ENCODE results near the gene UBA52. TPM values are rescaled to one million over a fixed set of nuclear protein-coding genes. Genes with fewer than 3 reads are reported as not detected.

The UBA52 gene
- total RNA-seq, 1 experiment from 2014 or later = 1,330 TPM

- H3K4me1 Mint-ChIP-seq (ENCODE audit: insufficient read depth, unreplicated experiment) = peaks cover 11% of the 10 kb centered on the region
These were observed 17.1 kb downstream of the UBA52 start, which contains the start of gene REX1BD for GRCh38 chr19:18588611-18589379. Gene REX1BD (plus strand): TSS chr19:18588798. CDS start chr19:18588802, 4 bp downstream.

GRCh38 chr19:18589380-18590272 is 18.0 kb downstream of the UBA52 start:
- peak; percentile 75 for DNase-seq (ENCODE audit: unreplicated experiment)
- Mint-ChIP-seq H3K4me1 (ENCODE audit: insufficient read depth, unreplicated experiment) (peaks cover 14% of the 10 kb centered on the region), H3K36me3 (ENCODE audit: insufficient read depth, unreplicated experiment) (peaks cover 19% of the 10 kb centered on the region), H3K4me3 (ENCODE audit: unreplicated experiment) (peak overlapping the region; percentile 88), H3K9me3 (ENCODE audit: unreplicated experiment) (no peaks in the 10 kb centered on the region), H3K27me3 (ENCODE audit: insufficient read depth, unreplicated experiment) (no peaks in the 10 kb centered on the region), H3K27ac (ENCODE audit: low read depth, unreplicated experiment) (peak overlapping the region; percentile 90)
- TF ChIP-seq, protein P1, sequence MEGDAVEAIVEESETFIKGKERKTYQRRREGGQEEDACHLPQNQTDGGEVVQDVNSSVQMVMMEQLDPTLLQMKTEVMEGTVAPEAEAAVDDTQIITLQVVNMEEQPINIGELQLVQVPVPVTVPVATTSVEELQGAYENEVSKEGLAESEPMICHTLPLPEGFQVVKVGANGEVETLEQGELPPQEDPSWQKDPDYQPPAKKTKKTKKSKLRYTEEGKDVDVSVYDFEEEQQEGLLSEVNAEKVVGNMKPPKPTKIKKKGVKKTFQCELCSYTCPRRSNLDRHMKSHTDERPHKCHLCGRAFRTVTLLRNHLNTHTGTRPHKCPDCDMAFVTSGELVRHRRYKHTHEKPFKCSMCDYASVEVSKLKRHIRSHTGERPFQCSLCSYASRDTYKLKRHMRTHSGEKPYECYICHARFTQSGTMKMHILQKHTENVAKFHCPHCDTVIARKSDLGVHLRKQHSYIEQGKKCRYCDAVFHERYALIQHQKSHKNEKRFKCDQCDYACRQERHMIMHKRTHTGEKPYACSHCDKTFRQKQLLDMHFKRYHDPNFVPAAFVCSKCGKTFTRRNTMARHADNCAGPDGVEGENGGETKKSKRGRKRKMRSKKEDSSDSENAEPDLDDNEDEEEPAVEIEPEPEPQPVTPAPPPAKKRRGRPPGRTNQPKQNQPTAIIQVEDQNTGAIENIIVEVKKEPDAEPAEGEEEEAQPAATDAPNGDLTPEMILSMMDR (IDR thresholded peaks at IDR 0.05; ENCODE audit: unreplicated experiment) = peak; percentile 4
- ChIA-PET POLR2A (interaction anchor here (0.5 to 3.6 kb wide), 29 partner anchors 9 to 475 kb away, joined by 3 to 87 read pairs (median 4); partner anchors contain the start of genes COPE, DDX49, ELL and FKBP8), CTCF (interaction anchor here (0.6 to 3.5 kb wide), 31 partner anchors 9 to 419 kb away, joined by 3 to 27 read pairs (median 4); partner anchors contain the start of genes UBA52 and UPF1)
- BruUV-seq (replicated peaks) = TSS peak; percentile 66
- intact Hi-C loops (cut with micrococcal nuclease) = loop anchor here (5.0 kb wide), 3 partner anchors 88 to 173 kb away; no protein-coding TSS in a partner anchor

More at GRCh38 chr19:18588611-18589379, 17.1 kb downstream of the UBA52 start, which contains the start of gene REX1BD:
- TF ChIP-seq, protein P1 (IDR thresholded peaks at IDR 0.05; ENCODE audit: unreplicated experiment) = peak; percentile 75
- Mint-ChIP-seq H3K36me3 (ENCODE audit: insufficient read depth, unreplicated experiment) (peaks cover 19% of the 10 kb centered on the region), H3K9me3 (ENCODE audit: unreplicated experiment) (no peaks in the 10 kb centered on the region), H3K27me3 (ENCODE audit: insufficient read depth, unreplicated experiment) (no peaks in the 10 kb centered on the region), H3K27ac (ENCODE audit: low read depth, unreplicated experiment) (peak within 1 kb of the TSS; percentile 90), H3K4me3 (ENCODE audit: unreplicated experiment) (peak within 1 kb of the TSS; percentile 88)
- DNase-seq (ENCODE audit: unreplicated experiment) = peak; percentile 72
- no TSS peak for BruUV-seq (replicated peaks)
- ChIA-PET CTCF (interaction anchor here (0.6 to 3.5 kb wide), 44 partner anchors 8 to 526 kb away, joined by 3 to 27 read pairs (median 4); partner anchors contain the start of genes ELL, UBA52 and UPF1), POLR2A (interaction anchor here (0.6 to 3.6 kb wide), 28 partner anchors 8 to 729 kb away, joined by 3 to 87 read pairs (median 4); partner anchors contain the start of genes COPE, DDX49, ELL and FKBP8)
- intact Hi-C loops (cut with micrococcal nuclease) = loop anchor here (1.0 to 5.0 kb wide), 3 partner anchors 66 to 126 kb away; partner anchors contain the start of gene ELL

DNA sequence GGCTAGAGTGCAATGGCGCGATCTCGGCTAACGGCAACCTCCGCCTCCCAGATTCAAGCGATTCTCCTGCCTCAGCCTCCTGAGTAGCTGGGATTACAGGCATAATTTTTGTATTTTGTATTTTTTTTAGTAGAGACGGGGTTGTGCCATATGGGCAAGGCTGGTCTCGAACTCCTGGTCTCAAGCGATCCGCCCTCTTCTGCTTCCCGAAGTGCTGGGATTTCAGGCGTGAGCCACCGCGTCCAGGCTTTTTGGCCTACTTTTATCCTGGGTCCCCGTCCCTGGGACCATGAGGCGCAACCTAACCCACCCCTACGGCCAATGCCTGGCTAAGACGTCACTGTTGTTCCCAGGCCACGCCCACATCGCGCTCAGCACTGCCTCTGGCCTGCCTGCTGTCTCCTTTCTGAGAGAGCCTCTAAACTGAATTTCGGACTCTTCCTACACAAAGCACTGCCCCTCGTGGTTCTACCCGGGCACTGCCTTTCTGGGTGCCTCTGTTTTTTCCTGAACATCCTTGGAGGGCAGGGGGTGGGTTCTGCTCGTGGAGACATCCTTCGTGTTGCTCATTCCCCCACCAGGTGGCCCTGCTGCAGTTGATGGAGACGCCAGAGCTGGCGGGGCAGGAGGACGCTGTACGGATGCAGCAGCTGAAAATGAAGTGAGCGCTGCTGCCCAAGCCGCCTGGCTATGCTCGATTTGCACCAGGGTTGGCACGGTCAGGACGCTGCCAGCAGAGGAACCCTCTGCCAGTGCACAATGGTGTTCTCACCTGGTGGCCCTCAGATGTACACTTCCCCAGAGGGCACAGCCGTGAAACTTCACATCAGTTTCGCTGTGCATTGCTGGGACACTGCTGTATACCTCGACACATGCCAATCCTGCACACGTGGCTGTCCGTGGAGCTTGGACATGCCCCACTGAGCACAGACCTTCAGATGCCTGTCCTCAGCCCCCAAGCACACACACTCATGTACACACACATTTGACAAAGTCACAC is 18.9 kb downstream of the UBA52 start:
- H3K27me3 Mint-ChIP-seq (ENCODE audit: insufficient read depth, unreplicated experiment) = no peaks in the 10 kb centered on the region
- DNase-seq (ENCODE audit: unreplicated experiment) = peak; percentile 90
- peaks cover 17% of the 10 kb centered on the region for H3K4me1 Mint-ChIP-seq (ENCODE audit: insufficient read depth, unreplicated experiment)
- TSS peak; percentile 54 for BruUV-seq (replicated peaks)
- CTCF ChIA-PET = interaction anchor here (0.6 to 3.5 kb wide), 14 partner anchors 8 to 396 kb away, joined by 3 to 27 read pairs (median 4); partner anchors contain the start of gene UBA52
- peak overlapping the region; percentile 90 for H3K27ac Mint-ChIP-seq (ENCODE audit: low read depth, unreplicated experiment)
- TF ChIP-seq, protein P1 (IDR thresholded peaks at IDR 0.05; ENCODE audit: unreplicated experiment) = peak; percentile 24
- H3K36me3 Mint-ChIP-seq (ENCODE audit: insufficient read depth, unreplicated experiment) = peaks cover 19% of the 10 kb centered on the region
- H3K9me3 Mint-ChIP-seq (ENCODE audit: unreplicated experiment) = no peaks in the 10 kb centered on the region
- POLR2A ChIA-PET = interaction anchor here (0.6 to 3.6 kb wide), 9 partner anchors 10 to 338 kb away, joined by 3 to 87 read pairs (median 4); partner anchors contain the start of genes COPE, DDX49, ELL and KXD1
- intact Hi-C loops (cut with micrococcal nuclease) = loop anchor here (5.0 kb wide), 1 partner anchor 172 kb away; no protein-coding TSS in a partner anchor
- H3K4me3 Mint-ChIP-seq (ENCODE audit: unreplicated experiment) = peak overlapping the region; percentile 88
